B cell (primary cell): ENCODE data around the gene DPYSL4. TPM values are rescaled to one million over a fixed set of nuclear protein-coding genes. Genes with fewer than 3 reads are reported as not detected.

Experiments
- ATAC-seq: fragments of 200-7000 bp; cut with Tn5 transposase; one replicate; pipeline ENCODE4 v1.10.0; 2021; ENCODE audit warnings: low read depth, mild to moderate bottlenecking, moderate number of reproducible peaks, moderate library complexity
- CTCF ChIA-PET: fragments of 350-600 bp; sonication (Branson Sonifier 250); formaldehyde crosslinking; loops from one replicate; lab custom pipeline; 2021; ENCODE audit warnings: antibody characterized with exemption, inconsistent platforms; lab: Charles Lee
- POLR2A ChIA-PET: fragments of 350-600 bp; sonication (Branson Sonifier 250); formaldehyde crosslinking; loops from one replicate; lab custom pipeline; 2021; ENCODE audit warnings: antibody characterized with exemption; lab: Charles Lee
- DNase-seq: peaks from one replicate; pipeline ENCODE4 v3.0.0; 2013
- H2AFZ ChIP-seq: 2 replicates; pipeline ENCODE4 v1.6.1; 2012; ENCODE audit warnings: mild to moderate bottlenecking, low read depth, low read length; ENCODE audit not compliant: insufficient read depth, poor library complexity, severe bottlenecking
- H3K27ac ChIP-seq, 2 donors: 1 replicate in 1 of 2; 2 replicates in 1 of 2; pipeline ENCODE4 v1.5.1; 2012 to 2013; ENCODE audit warnings: low read length in 2 of 2, mild to moderate bottlenecking in 2 of 2, moderate library complexity in 1 of 2
- H3K27me3 ChIP-seq, 4 experiments: fragments of 200-600 bp in 1 of 4; sonication (generic) in 1 of 4; replicated peaks in 1 of 4; 1 replicate in 2 of 4; 2 replicates in 2 of 4; pipeline versions ENCODE4 v1.6.1 to v1.7.0; 2013 to 2016; ENCODE audit warnings: low read length in 3 of 4, mild to moderate bottlenecking in 2 of 4, mixed read lengths in 1 of 4, moderate library complexity in 1 of 4; ENCODE audit not compliant: insufficient read depth in 4 of 4, control insufficient read depth in 3 of 4; ENCODE audit errors: control extremely low read depth in 1 of 4
- H3K36me3 ChIP-seq, 2 experiments: replicated peaks in 1 of 2; 1 replicate in 1 of 2; 2 replicates in 1 of 2; pipeline versions ENCODE4 v1.6.1 to v1.7.1; 2013; ENCODE audit warnings: low read length in 1 of 2; ENCODE audit not compliant: insufficient read depth in 2 of 2, control insufficient read depth in 1 of 2; ENCODE audit errors: control extremely low read depth in 1 of 2, extremely low read depth in 1 of 2
- H3K4me1 ChIP-seq, 2 donors: fragments of 200-600 bp in 1 of 2; sonication (generic) in 1 of 2; 1 replicate in 1 of 2; 2 replicates in 1 of 2; pipeline versions ENCODE4 v1.5.1 to v1.6.1; 2013 to 2017; ENCODE audit warnings: low read length in 2 of 2; ENCODE audit not compliant: control insufficient read depth in 2 of 2, insufficient read depth in 2 of 2
- H3K4me2 ChIP-seq: replicated peaks from 2 replicates; pipeline ENCODE3; 2012; ENCODE audit warnings: mild to moderate bottlenecking, low read depth, low read length; ENCODE audit not compliant: poor library complexity, severe bottlenecking
- H3K4me3 ChIP-seq, 5 experiments: fragments of 200-600 bp in 1 of 5; sonication (generic) in 1 of 5; 1 replicate in 3 of 5; 2 replicates in 2 of 5; pipeline versions ENCODE4 v1.5.1 to v1.7.0; 2011 to 2016; ENCODE audit warnings: low read length in 4 of 5, mild to moderate bottlenecking in 4 of 5, low read depth in 2 of 5, control low read depth in 1 of 5, moderate library complexity in 1 of 5; ENCODE audit not compliant: insufficient read depth in 1 of 5; ENCODE audit errors: control extremely low read depth in 1 of 5, extremely low read depth in 1 of 5
- H3K79me2 ChIP-seq: fragments of 200-600 bp; sonication (generic); one replicate; pipeline ENCODE4 v1.6.0; 2016; ENCODE audit warnings: low read length; ENCODE audit not compliant: control insufficient read depth, insufficient read depth
- H3K9ac ChIP-seq: fragments of 200-600 bp; sonication (generic); 2 replicates; pipeline ENCODE4 v1.6.1; 2017; ENCODE audit warnings: mild to moderate bottlenecking, low read length, moderate library complexity
- H3K9me3 ChIP-seq, 3 donors: one replicate each; pipeline versions ENCODE4 v1.6.1 to v1.7.1; 2013; ENCODE audit warnings: low read length in 2 of 3; ENCODE audit not compliant: control insufficient read depth in 2 of 3, insufficient read depth in 1 of 3; ENCODE audit errors: control extremely low read depth in 1 of 3
- H4K20me1 ChIP-seq: 2 replicates; pipeline ENCODE4 v1.6.0; 2012; ENCODE audit warnings: mild to moderate bottlenecking, low read length; ENCODE audit not compliant: insufficient read depth, control insufficient read depth, poor library complexity, severe bottlenecking
- H3K27ac Mint-ChIP-seq: one replicate; pipeline ENCODE4 v1.8.0; 2021; ENCODE audit warnings: mixed read lengths
- H3K27me3 Mint-ChIP-seq: one replicate; pipeline ENCODE4 v1.8.0; 2021; ENCODE audit warnings: mixed read lengths
- H3K4me1 Mint-ChIP-seq: one replicate; pipeline ENCODE4 v1.8.0; 2021; ENCODE audit warnings: mixed read lengths
- H3K4me3 Mint-ChIP-seq: one replicate; pipeline ENCODE4 v1.8.0; 2021; ENCODE audit warnings: mixed read lengths
- H3K9me3 Mint-ChIP-seq: one replicate; pipeline ENCODE4 v1.8.0; 2022; ENCODE audit warnings: mixed read lengths; ENCODE audit not compliant: insufficient read depth
- EZH2 ChIP-seq: IDR thresholded peaks from 2 replicates; pipeline ENCODE4 v1.6.1; 2012; ENCODE audit warnings: borderline replicate concordance, low read depth, mild to moderate bottlenecking, moderate library complexity, low read length; ENCODE audit not compliant: insufficient read depth, poor library complexity, severe bottlenecking
- WGBS: methylation state at CpG from one replicate; pipeline ENCODE4 v1.1.5; 2013; ENCODE audit warnings: missing lambda C conversion rate; ENCODE audit not compliant: insufficient coverage; 5-methylcytosine and 5-hydroxymethylcytosine counted together
- intact Hi-C: fragments of 100-400 bp; cut with micrococcal nuclease; formaldehyde crosslinking; loops from one replicate; pipeline ENCODE4 v1.10.0; 2022
- polyA plus RNA-seq: library from polyadenylated mRNA; depleted of rRNA; stranded (reverse); fragments of >200 nt; gene quantifications from 2 replicates; pipeline ENCODE4 v1.2.3, GENCODE V29; 2012
- total RNA-seq, 2 donors: library from RNA; stranded (reverse); fragments of 120-200 nt in 1 of 2; gene quantifications; 1 replicate in 1 of 2; 2 replicates in 1 of 2; pipeline versions ENCODE4 v1.2.3 to v1.2.4, GENCODE V29; 2013 to 2022
- TF ChIP-seq, protein P1 (sequence below): fragments of 200-600 bp; IDR thresholded peaks from one replicate; pipeline ENCODE4 v1.8.0; 2022; ENCODE audit warnings: antibody characterized with exemption, mild to moderate bottlenecking

The DPYSL4 gene
- total and polyA plus RNA-seq, 2 donors (not counting 1 experiment from before 2014, with no cell fraction given) = 0.03 to 0.22 TPM

DNA sequence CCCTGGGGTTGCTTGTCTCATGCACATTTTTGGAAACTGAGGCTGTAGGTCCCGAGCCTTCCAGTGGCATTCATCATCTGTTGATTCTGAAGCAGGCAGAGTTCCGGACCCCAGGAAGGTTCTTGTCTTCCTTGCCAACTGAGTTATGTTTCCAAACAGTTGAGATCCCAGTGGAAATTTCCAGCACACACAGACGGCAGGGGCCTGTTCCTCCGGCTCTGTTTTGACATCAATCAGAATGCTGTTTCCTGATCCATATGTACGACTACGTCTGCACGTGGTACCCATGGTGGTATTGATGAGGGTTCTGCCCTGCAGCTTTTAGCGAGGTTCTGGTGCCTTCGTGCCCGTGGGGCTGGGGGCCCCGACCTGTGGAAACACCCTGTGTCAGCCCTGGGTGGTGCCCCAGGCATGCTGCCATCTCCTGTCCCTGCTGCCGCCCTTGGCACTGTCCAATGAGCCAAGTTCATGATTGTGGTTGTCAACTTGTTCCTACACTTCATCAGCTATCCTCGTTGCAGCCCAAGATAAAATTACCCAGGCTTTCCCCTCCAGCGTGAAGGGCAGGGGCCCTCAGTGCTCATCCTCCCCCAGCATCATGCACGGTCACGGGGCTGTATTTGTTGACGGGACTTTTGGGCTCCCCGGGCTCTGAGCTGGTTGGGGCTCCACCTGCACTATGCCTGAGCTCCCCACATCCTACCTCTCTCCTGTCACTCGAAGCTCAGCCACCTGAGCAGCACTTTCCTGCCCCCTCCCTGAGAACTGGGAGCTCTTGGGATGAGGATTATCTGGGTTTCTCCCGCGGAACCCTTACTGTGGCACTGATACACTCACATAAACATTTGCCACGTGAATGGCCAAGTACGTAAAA is 7.8 kb upstream of the DPYSL4 start:
- Histone ChIP-seq H3K36me3 (no peaks in the 10 kb centered on the region), H2AFZ (no peak overlapping the region), H3K27ac (no peak overlapping the region), H3K9me3 (peaks cover 0 to 8% (median 0%) of the 10 kb centered on the region in 3 donors), H3K4me2 (no peak overlapping the region), H3K27me3 (peaks cover 0 to 48% (median 20%) of the 10 kb centered on the region in 4 experiments), H3K9ac (no peak overlapping the region), H3K4me3 (no peak overlapping the region), H3K79me2 (no peaks in the 10 kb centered on the region), H4K20me1 (no peaks in the 10 kb centered on the region), H3K4me1 (peaks cover 11 to 16% of the 10 kb centered on the region in 2 donors)
- peaks cover 6% of the 10 kb centered on the region for H3K4me1 Mint-ChIP-seq
- TF ChIP-seq, protein P1, sequence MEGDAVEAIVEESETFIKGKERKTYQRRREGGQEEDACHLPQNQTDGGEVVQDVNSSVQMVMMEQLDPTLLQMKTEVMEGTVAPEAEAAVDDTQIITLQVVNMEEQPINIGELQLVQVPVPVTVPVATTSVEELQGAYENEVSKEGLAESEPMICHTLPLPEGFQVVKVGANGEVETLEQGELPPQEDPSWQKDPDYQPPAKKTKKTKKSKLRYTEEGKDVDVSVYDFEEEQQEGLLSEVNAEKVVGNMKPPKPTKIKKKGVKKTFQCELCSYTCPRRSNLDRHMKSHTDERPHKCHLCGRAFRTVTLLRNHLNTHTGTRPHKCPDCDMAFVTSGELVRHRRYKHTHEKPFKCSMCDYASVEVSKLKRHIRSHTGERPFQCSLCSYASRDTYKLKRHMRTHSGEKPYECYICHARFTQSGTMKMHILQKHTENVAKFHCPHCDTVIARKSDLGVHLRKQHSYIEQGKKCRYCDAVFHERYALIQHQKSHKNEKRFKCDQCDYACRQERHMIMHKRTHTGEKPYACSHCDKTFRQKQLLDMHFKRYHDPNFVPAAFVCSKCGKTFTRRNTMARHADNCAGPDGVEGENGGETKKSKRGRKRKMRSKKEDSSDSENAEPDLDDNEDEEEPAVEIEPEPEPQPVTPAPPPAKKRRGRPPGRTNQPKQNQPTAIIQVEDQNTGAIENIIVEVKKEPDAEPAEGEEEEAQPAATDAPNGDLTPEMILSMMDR = no peak
- TF ChIP-seq EZH2 = no peak
- H3K27ac Mint-ChIP-seq = no peak overlapping the region
- H3K4me3 Mint-ChIP-seq = no peak overlapping the region
- WGBS = 85% methylated on average over 20 of the region's 23 CpGs
- DNase-seq (no peak), ATAC-seq (no peak)
- CTCF ChIA-PET = no interaction called here
- intact Hi-C loops = no loop called here
- no peaks in the 10 kb centered on the region for H3K9me3 Mint-ChIP-seq
- peaks cover 46% of the 10 kb centered on the region for H3K27me3 Mint-ChIP-seq
- POLR2A ChIA-PET = no interaction called here
